ENCODE data around the gene FHIT.

The FHIT gene

GRCh38 chr3:60094392-60094947, 1156.8 kb downstream of the FHIT start:
- in situ Hi-C loops (cut with MboI; ENCODE audit: low sequenced_read_pairs, unreplicated experiment): no loop called here
- no peak for TF ChIP-seq CTCF (IDR thresholded peaks at IDR 0.05; ENCODE audit: borderline replicate concordance, control extremely low read depth, extremely low read depth, insufficient read depth, missing control alignments)
- no peak for DNase-seq (ENCODE audit: low spot score)

GRCh38 chr3:60090548-60090947, 1160.7 kb downstream of the FHIT start:
- no peak for DNase-seq (ENCODE audit: low spot score)
- in situ Hi-C loops (cut with MboI; ENCODE audit: low sequenced_read_pairs, unreplicated experiment): no loop called here
- TF ChIP-seq CTCF (IDR thresholded peaks at IDR 0.05; ENCODE audit: borderline replicate concordance, control extremely low read depth, extremely low read depth, insufficient read depth, missing control alignments): no peak

GRCh38 chr3:60086811-60087210, 1164.4 kb downstream of the FHIT start:
- DNase-seq (ENCODE audit: low spot score): peak; percentile 23
- in situ Hi-C loops (cut with MboI; ENCODE audit: low sequenced_read_pairs, unreplicated experiment): no loop called here
- TF ChIP-seq CTCF (IDR thresholded peaks at IDR 0.05; ENCODE audit: borderline replicate concordance, control extremely low read depth, extremely low read depth, insufficient read depth, missing control alignments): no peak

GRCh38 chr3:60085649-60086048, 1165.6 kb downstream of the FHIT start:
- no peak for TF ChIP-seq CTCF (IDR thresholded peaks at IDR 0.05; ENCODE audit: borderline replicate concordance, control extremely low read depth, extremely low read depth, insufficient read depth, missing control alignments)
- no peak for DNase-seq (ENCODE audit: low spot score)
- in situ Hi-C loops (cut with MboI; ENCODE audit: low sequenced_read_pairs, unreplicated experiment): no loop called here

GRCh38 chr3:60081381-60082095, 1169.7 kb downstream of the FHIT start:
- in situ Hi-C loops (cut with MboI; ENCODE audit: low sequenced_read_pairs, unreplicated experiment): no loop called here
- TF ChIP-seq CTCF (IDR thresholded peaks at IDR 0.05; ENCODE audit: borderline replicate concordance, control extremely low read depth, extremely low read depth, insufficient read depth, missing control alignments): no peak
- no peak for DNase-seq (ENCODE audit: low spot score)

GRCh38 chr3:60080648-60081047, 1170.6 kb downstream of the FHIT start:
- TF ChIP-seq CTCF (IDR thresholded peaks at IDR 0.05; ENCODE audit: borderline replicate concordance, control extremely low read depth, extremely low read depth, insufficient read depth, missing control alignments): no peak
- in situ Hi-C loops (cut with MboI; ENCODE audit: low sequenced_read_pairs, unreplicated experiment): no loop called here
- DNase-seq (ENCODE audit: low spot score): no peak
